Pancreas (tissue), 10 donors: ENCODE data around the gene SMIM35. TPM values are rescaled to one million over a fixed set of nuclear protein-coding genes. Genes with fewer than 3 reads are reported as not detected.
A peak's percentile ranks its signal among the peaks of the same experiment; 100 is the strongest.

Source experiments
- ATAC-seq, 4 donors: fragments of 200-7000 bp; cut with Tn5 transposase; one replicate each; pipeline versions ENCODE4 v1.8.0 to v1.9.1; 2020; ENCODE audit warnings: mild to moderate bottlenecking in 4 of 4, moderate library complexity in 4 of 4
- DNase-seq, 6 donors: peaks; one replicate each; pipeline ENCODE4 v3.0.0-alpha.2; 2020
- FAIRE-seq: peaks from 2 replicates; lab custom pipeline; 2012; peaks lifted over from hg19 to GRCh38; lab: Jason Lieb, UNC
- H3K27ac ChIP-seq, 4 donors: fragments of 200-600 bp; sonication (generic); 1 replicate in 3 of 4; 2 replicates in 1 of 4; pipeline versions ENCODE4 v1.5.0 to v1.8.0; 2020
- H3K27me3 ChIP-seq, 4 donors: fragments of 200-600 bp; one replicate each; pipeline ENCODE4 v1.8.0; 2021
- H3K36me3 ChIP-seq, 3 donors: fragments of 200-600 bp; sonication (generic) in 1 of 3; one replicate each; pipeline versions ENCODE4 v1.5.0 to v1.8.0; 2020 to 2021
- H3K4me1 ChIP-seq, 3 donors: fragments of 200-600 bp; one replicate each; pipeline ENCODE4 v1.8.0; 2021
- H3K4me3 ChIP-seq, 4 donors: fragments of 200-600 bp; sonication (generic) in 2 of 4; one replicate each; pipeline versions ENCODE4 v1.5.0 to v1.8.0; 2020 to 2021
- H3K9me3 ChIP-seq, 4 donors: fragments of 200-600 bp; one replicate each; pipeline ENCODE4 v1.8.0; 2021
- WGBS, 2 donors: extraction: QIAGEN DNeasy Blood & Tissue Kit; methylation state at CpG; one replicate each; pipeline ENCODE4 v1.1.7; 2013; 5-methylcytosine and 5-hydroxymethylcytosine counted together
- intact Hi-C, 3 donors: fragments of 100-400 bp; cut with DNase I; formaldehyde crosslinking; loops; one replicate each; pipeline versions ENCODE4 v1.11.1 to v1.14.2; 2022
- polyA plus RNA-seq, 2 donors: library from polyadenylated mRNA; stranded (reverse); fragments of 200-250 nt; gene quantifications; one replicate each; pipeline ENCODE4 v1.2.3, GENCODE V29; 2013
- total RNA-seq, 6 donors: library from RNA; stranded (reverse); fragmentation: NEBNext Ultra II Directional in 4 of 6; extraction: Animal tissue kit (Norgen Biotek cat#: 25700) in 4 of 6; gene quantifications; one replicate each; pipeline versions ENCODE4 v1.2.1 to v1.2.4, GENCODE V29; 2021 to 2023
- TF ChIP-seq, protein P1 (sequence below), 4 donors: fragments of 200-600 bp; sonication (generic) in 3 of 4; IDR thresholded peaks; one replicate each; pipeline versions ENCODE4 v1.5.0 to v1.8.0; 2021; ENCODE audit warnings: antibody characterized with exemption in 4 of 4
- donor health status: healthy with polysubstance abuse.
- donor health status: DM: no; HTN: no; CAD: no; lungs with moderate emphysema.
- donor health status: DM: no; HTN: no; CAD: no.
- donor health status: control.
- donor health status: control.
- donor health status: Bipolar disorder and iron deficiency.
- donor health status: DM: yes; HTN: yes; CAD: no.
- donor health status: DM: no; HTN: no; CAD: no.
- donor health status: DM: no; HTN: no; CAD: no.
- donor health status: DM: yes; HTN: yes; CAD: no.

SMIM35 gene
- total and polyA plus RNA-seq, 8 donors = 0.02 TPM; not detected in 7

DNA sequence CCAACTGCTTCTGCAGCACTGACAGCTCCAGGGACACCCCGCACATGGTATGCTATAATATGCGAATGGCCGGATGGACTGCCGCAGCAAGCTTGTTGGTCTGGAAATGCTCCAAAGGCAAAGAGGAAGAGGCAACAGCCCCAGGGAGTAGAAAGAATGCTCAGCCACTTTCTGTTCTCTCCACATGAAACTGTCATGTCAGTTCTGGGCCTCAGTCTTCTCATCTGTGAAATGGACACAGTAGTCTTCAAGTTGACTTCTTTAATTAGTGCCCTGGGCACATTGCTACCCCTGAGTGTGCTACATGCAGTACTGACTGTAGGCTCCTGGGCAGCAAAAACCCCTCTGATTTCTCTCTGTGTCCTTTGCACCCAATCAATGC, 80.6 kb downstream of the SMIM35 start:
- intact Hi-C loops = no loop called here
- Histone ChIP-seq H3K9me3 (no peaks in the 10 kb centered on the region), H3K27me3 (no peaks in the 10 kb centered on the region), H3K4me1 (no peaks in the 10 kb centered on the region), H3K4me3 (no peak overlapping the region), H3K27ac (peak overlapping the region in 1 of 4 donors; percentile 1), H3K36me3 (no peaks in the 10 kb centered on the region)
- WGBS, 2 donors = 94% methylated on average over 4 of the region's 4 CpGs
- peak in 2 of 4 donors; percentile 5 to 9 for ATAC-seq
- TF ChIP-seq, protein P1, sequence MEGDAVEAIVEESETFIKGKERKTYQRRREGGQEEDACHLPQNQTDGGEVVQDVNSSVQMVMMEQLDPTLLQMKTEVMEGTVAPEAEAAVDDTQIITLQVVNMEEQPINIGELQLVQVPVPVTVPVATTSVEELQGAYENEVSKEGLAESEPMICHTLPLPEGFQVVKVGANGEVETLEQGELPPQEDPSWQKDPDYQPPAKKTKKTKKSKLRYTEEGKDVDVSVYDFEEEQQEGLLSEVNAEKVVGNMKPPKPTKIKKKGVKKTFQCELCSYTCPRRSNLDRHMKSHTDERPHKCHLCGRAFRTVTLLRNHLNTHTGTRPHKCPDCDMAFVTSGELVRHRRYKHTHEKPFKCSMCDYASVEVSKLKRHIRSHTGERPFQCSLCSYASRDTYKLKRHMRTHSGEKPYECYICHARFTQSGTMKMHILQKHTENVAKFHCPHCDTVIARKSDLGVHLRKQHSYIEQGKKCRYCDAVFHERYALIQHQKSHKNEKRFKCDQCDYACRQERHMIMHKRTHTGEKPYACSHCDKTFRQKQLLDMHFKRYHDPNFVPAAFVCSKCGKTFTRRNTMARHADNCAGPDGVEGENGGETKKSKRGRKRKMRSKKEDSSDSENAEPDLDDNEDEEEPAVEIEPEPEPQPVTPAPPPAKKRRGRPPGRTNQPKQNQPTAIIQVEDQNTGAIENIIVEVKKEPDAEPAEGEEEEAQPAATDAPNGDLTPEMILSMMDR (IDR thresholded peaks at IDR 0.05) = no peak
- FAIRE-seq = no peak
- no peak for DNase-seq

DNA sequence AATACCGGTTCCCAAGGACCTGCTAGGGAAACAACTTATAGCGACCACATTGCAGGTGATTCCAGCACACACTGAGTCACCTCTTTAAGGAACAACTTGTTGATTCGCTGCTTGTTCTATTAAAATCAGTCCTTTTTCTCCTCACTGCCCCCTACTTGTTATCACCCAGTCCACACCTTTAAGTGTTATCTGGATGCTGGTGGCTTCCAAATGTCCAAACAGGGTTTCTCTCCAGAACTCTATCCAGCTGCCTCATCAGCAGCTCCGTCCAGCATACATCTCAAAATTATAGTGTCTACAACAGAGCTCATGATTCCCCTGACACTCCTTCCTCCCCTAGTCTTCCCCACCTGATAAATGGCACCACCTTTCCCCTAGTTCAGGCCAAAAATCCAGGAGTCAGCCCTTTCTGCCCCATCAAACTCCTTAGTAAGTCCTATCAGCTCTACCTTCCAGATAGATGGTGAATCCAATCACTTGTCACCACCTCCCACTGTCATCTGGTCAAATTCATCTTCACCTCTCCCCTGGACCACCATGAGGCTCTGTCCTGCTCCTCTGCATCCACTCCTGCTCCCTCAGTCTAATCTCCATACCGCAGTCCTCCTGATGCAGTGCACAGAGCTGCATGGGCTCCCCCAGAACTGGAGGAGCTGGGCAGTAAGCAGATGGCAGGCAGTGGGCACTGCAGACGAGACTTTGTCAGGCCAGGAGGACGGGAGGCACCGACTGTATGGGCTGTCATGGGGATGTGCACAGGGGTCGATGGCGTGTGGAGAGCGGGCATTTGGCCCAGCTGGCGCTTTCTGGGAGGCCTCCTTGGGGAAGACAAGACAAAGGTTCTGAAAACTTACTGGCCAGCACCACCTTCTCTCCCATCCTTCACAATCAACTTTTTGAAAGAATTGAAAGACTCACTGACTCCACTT, 81.3 kb downstream of the SMIM35 start:
- H3K27ac ChIP-seq = no peak overlapping the region
- 73 to 81% methylated on average over 12 of the region's 12 CpGs for whole genome bisulfite sequencing, 2 donors
- FAIRE-seq = no peak

GRCh38 chr11:118004543-118005223, 82.1 kb downstream of the SMIM35 start:
- intact Hi-C loops = no loop called here
- FAIRE-seq (no peak), ATAC-seq (no peak), DNase-seq (no peak)
- Histone ChIP-seq H3K4me3 (no peak overlapping the region), H3K27ac (no peak overlapping the region), H3K4me1 (no peaks in the 10 kb centered on the region), H3K27me3 (no peaks in the 10 kb centered on the region), H3K36me3 (no peaks in the 10 kb centered on the region), H3K9me3 (no peaks in the 10 kb centered on the region)
- WGBS, 2 donors = 87 to 95% methylated on average over 7 of the region's 7 CpGs
- TF ChIP-seq, protein P1 (IDR thresholded peaks at IDR 0.05) = no peak

More for the DNA sequence above, 81.3 kb downstream of the SMIM35 start:
- H3K27me3 ChIP-seq = no peaks in the 10 kb centered on the region
- DNase-seq = no peak
- no peak overlapping the region for H3K4me3 ChIP-seq
- no peaks in the 10 kb centered on the region for H3K36me3 ChIP-seq
- intact Hi-C loops = no loop called here
- no peak for ATAC-seq
- TF ChIP-seq, protein P1 (IDR thresholded peaks at IDR 0.05) = no peak
- no peaks in the 10 kb centered on the region for H3K9me3 ChIP-seq
- H3K4me1 ChIP-seq = no peaks in the 10 kb centered on the region

DNA sequence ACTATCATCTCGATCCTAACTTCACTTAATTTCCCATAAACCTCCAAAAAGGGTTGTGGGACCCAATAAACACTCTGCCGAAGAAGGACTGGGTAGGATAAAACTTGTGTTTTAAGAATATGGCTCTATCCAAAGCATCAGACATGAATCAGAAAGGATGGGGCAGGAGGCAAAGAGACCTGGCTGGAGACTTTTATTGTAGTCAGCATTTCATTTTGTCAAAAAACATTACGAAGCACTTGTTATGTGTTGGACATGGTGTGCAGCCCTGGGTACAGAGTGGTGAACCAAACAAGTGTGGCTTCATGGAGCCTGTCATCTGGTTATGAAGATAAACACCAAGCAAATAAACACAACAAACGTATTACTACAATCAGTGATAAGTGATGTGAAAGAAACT, 83.3 kb downstream of the SMIM35 start:
- no peak overlapping the region for H3K4me3 ChIP-seq
- TF ChIP-seq, protein P1 (IDR thresholded peaks at IDR 0.05) = no peak
- no peaks in the 10 kb centered on the region for H3K36me3 ChIP-seq
- ATAC-seq = no peak
- no peaks in the 10 kb centered on the region for H3K27me3 ChIP-seq
- 61 to 77% methylated on average over 4 of the region's 4 CpGs for WGBS, 2 donors
- H3K4me1 ChIP-seq = no peaks in the 10 kb centered on the region
- H3K9me3 ChIP-seq = no peaks in the 10 kb centered on the region
- no peak overlapping the region for H3K27ac ChIP-seq
- no peak for FAIRE-seq
- intact Hi-C loops = no loop called here
- no peak for DNase-seq
